Measurements from ENCODE around the gene ITIH3.

- no peak for TF ChIP-seq CTCF (IDR thresholded peaks at IDR 0.05)
- TF ChIP-seq POLR2AphosphoS5 (IDR thresholded peaks at IDR 0.05): no peak
- no peak for TF ChIP-seq POLR2A (IDR thresholded peaks at IDR 0.05; ENCODE audit: low read depth)
Observed at GRCh38 chr3:52771702-52772101, 22.9 kb upstream of the ITIH3 start.

All from esophagus muscularis mucosa (tissue), 3 donors.